OCI-LY1 (cell line): ENCODE data around the gene PGM2L1.

Source experiments
- CTCF ChIP-seq: fragments of 200-600 bp; sonication (generic), shearing (Covaris generic); IDR thresholded peaks from 2 replicates; pipeline ENCODE4 v1.5.1; 2017; ENCODE audit warnings: mild to moderate bottlenecking, antibody characterized with exemption, low read length, moderate library complexity, mixed read lengths
- EZH2 ChIP-seq: fragments of 200-600 bp; sonication (generic), shearing (Covaris generic); IDR thresholded peaks from 2 replicates; pipeline ENCODE4 v1.8.0; 2017; ENCODE audit warnings: borderline replicate concordance, mixed run types, mild to moderate bottlenecking, antibody characterized with exemption, low read length, moderate library complexity, mixed read lengths

- TF ChIP-seq CTCF (no peak), EZH2 (no peak)
Observed at GRCh38 chr11:74427384-74427886, 29.2 kb upstream of the PGM2L1 start.
